Measurements from ENCODE around the gene CHPF2.
A peak's percentile ranks its signal among the peaks of the same experiment; 100 is the strongest.

The CHPF2 gene

DNA sequence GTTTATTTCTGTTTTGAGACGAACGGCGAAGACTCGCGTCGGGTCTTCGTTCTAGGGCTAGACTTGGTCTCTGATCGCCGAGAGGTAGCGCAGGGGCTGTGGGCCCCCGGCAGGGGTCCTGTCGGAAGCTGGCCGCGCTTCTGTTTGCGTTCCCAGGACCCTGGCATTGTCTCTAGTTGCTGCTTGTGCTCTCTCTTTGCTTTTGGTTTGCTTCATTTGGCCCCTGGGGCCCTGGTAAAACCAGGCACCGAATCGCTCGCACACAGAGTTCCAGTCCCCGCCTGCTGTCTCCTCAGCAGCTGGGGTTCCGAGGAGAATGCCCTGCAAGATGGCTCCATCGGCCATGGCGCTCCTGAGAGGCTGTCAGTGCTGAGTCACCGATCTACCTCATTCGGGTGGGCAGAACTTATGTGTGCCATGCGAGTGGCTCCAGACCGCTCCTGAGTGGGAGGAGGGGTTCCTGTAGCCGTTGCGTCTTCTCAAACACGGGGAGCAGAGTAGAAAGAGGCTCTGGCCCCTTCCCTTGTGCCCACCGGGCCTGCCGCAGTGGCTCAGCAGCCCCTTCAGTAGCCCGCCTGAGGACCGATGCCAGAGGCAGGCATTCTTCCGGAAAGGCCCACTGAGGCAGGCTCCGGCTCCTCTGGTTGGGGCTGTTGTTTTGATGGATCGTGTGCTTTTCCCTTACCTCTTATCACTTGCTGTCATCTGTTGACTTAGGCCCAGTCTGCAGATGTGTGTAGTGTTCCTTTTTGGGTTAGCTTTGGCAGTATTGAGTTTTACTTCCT, 826 bp downstream of the CHPF2 start:
- DNase-seq: peak; percentile 79 to 91 (median 85)

DNA sequence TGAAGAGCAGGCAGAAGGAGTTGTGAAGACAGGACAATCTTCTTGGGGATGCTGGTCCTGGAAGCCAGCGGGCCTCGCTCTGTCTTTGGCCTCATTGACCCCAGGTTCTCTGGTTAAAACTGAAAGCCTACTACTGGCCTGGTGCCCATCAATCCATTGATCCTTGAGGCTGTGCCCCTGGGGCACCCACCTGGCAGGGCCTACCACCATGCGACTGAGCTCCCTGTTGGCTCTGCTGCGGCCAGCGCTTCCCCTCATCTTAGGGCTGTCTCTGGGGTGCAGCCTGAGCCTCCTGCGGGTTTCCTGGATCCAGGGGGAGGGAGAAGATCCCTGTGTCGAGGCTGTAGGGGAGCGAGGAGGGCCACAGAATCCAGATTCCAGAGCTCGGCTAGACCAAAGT, 1.5 kb downstream of the CHPF2 start:
- no peak for DNase-seq

DNA sequence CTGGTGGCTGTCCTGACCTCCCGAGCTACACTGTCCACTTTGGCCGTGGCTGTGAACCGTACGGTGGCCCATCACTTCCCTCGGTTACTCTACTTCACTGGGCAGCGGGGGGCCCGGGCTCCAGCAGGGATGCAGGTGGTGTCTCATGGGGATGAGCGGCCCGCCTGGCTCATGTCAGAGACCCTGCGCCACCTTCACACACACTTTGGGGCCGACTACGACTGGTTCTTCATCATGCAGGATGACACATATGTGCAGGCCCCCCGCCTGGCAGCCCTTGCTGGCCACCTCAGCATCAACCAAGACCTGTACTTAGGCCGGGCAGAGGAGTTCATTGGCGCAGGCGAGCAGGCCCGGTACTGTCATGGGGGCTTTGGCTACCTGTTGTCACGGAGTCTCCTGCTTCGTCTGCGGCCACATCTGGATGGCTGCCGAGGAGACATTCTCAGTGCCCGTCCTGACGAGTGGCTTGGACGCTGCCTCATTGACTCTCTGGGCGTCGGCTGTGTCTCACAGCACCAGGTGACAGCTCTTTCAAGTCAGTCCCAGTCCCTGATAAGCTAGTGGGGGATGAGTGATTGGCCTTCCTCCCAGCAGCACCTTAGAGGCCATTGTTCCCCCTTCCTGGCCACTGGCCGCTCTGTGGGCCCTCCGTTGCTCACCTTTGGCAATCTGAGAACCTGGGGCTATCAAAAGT, 3.0 kb downstream of the CHPF2 start:
- no peak for DNase-seq

DNA sequence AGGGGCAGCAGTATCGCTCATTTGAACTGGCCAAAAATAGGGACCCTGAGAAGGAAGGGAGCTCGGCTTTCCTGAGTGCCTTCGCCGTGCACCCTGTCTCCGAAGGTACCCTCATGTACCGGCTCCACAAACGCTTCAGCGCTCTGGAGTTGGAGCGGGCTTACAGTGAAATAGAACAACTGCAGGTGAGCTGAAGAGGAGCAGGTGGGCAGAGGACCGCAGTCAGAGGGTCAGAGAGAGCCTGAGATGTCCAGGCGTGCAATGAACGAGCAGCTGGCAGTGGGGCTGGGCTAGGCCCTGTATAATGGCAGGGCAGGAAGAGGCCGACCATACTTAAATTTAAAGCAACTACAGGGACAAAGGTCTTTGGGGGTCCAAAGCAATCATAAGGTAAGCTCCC, 4.1 kb downstream of the CHPF2 start:
- no peak for DNase-seq

DNA sequence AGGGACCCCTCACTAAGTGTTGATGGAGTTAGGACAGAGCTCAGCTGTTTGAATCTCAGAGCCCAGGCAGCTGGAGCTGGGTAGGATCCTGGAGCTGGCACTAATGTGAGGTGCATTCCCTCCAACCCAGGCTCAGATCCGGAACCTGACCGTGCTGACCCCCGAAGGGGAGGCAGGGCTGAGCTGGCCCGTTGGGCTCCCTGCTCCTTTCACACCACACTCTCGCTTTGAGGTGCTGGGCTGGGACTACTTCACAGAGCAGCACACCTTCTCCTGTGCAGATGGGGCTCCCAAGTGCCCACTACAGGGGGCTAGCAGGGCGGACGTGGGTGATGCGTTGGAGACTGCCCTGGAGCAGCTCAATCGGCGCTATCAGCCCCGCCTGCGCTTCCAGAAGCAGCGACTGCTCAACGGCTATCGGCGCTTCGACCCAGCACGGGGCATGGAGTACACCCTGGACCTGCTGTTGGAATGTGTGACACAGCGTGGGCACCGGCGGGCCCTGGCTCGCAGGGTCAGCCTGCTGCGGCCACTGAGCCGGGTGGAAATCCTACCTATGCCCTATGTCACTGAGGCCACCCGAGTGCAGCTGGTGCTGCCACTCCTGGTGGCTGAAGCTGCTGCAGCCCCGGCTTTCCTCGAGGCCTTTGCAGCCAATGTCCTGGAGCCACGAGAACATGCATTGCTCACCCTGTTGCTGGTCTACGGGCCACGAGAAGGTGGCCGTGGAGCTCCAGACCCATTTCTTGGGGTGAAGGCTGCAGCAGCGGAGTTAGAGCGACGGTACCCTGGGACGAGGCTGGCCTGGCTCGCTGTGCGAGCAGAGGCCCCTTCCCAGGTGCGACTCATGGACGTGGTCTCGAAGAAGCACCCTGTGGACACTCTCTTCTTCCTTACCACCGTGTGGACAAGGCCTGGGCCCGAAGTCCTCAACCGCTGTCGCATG, 5.2 kb downstream of the CHPF2 start:
- DNase-seq: no peak

DNA sequence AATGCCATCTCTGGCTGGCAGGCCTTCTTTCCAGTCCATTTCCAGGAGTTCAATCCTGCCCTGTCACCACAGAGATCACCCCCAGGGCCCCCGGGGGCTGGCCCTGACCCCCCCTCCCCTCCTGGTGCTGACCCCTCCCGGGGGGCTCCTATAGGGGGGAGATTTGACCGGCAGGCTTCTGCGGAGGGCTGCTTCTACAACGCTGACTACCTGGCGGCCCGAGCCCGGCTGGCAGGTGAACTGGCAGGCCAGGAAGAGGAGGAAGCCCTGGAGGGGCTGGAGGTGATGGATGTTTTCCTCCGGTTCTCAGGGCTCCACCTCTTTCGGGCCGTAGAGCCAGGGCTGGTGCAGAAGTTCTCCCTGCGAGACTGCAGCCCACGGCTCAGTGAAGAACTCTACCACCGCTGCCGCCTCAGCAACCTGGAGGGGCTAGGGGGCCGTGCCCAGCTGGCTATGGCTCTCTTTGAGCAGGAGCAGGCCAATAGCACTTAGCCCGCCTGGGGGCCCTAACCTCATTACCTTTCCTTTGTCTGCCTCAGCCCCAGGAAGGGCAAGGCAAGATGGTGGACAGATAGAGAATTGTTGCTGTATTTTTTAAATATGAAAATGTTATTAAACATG, 6.0 kb downstream of the CHPF2 start:
- DNase-seq: no peak

DNA sequence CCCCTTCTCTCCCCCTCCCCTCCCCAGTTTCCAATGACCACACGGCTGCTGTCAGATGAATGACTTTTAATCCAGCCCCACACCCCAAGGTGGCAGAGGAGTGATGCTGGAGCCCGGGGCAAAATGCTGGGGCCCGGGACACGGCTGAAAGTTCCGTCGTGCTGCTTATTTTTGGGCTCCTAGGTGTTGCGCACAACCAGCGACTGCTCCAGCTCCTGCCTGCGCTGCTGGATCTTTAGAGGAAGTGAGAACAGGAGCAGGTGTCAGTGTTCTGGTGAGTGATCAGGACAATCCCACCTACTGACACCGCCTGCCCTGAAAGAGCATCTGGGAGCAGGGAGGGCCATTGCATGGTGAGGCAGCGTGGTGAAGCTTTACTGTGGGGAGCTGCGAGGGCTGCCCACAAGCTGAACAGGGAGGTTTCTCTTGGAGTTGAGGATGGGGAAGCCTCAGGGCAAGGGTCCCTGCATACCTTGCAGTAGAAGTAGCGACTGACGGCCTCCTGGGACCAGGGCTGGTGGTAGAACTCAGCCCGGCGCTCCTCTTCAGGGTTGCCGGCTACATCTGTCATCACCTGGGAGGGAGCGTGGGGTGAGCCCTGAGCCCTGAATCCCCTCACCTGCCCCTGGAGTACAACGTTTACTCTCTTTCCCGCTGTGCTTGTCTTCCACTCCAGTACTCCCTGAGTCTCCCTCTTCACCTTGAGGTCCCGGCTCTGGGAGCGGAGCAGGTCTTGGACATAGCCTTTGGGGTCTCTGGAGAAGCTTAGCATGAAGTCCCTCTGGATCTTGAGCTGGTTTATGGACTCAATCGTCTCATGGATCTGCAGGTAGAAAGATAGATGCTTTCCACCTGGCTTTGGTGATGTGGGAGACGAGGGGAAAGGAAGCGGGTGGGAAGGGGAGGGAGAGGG, 6.9 kb downstream of the CHPF2 start:
- no peak for DNase-seq

DNA sequence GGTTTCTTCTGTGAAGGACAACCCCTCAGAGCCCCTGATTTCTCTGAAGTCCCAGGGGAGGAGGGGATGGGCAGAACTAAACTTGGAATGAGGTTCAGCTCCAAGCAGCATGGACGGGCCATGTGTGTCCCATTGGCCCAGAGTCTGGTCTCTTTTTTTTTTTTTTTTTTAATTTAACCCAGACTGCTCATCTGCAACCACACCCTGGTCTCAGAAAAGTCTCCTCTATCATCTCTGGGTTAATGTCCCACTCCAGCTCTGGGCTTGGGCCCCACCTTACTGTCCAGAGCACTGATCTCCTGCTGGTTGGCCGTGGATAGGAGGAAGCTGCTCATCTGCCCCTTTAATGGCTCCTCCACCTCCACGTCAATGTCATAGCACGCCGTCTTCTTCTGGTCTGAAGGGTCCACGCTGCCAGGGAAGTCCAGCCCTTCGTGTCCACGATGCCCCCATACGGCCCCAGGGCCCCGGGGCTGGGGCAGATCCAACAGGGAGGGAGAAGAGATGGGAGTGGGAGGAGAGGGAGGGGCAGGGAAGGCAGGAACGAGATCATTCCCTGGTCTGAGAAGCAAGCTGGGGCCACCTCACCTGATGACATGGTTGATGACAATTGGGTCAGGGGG, 7.7 kb downstream of the CHPF2 start:
- no peak for DNase-seq

DNA sequence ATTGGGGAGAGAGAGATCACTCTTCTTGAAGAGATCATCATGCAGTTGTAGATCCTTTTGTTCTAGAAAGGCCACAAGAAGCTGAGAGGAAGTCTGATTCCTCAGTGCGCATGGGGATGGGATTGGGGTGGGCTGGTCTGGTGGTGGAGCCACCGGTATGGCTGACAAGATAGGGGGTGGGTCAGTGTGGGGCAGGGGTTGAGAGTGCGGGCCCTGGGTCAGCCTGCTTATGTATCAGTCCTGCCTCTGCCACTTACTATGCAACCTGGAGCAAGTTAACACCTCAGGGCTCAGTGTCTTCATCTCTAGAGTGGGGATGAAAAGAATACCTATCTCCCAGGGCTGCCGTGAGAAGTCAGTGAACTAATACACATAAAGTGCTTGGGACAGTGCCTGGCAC, 8.3 kb downstream of the CHPF2 start:
- DNase-seq: no peak

DNA sequence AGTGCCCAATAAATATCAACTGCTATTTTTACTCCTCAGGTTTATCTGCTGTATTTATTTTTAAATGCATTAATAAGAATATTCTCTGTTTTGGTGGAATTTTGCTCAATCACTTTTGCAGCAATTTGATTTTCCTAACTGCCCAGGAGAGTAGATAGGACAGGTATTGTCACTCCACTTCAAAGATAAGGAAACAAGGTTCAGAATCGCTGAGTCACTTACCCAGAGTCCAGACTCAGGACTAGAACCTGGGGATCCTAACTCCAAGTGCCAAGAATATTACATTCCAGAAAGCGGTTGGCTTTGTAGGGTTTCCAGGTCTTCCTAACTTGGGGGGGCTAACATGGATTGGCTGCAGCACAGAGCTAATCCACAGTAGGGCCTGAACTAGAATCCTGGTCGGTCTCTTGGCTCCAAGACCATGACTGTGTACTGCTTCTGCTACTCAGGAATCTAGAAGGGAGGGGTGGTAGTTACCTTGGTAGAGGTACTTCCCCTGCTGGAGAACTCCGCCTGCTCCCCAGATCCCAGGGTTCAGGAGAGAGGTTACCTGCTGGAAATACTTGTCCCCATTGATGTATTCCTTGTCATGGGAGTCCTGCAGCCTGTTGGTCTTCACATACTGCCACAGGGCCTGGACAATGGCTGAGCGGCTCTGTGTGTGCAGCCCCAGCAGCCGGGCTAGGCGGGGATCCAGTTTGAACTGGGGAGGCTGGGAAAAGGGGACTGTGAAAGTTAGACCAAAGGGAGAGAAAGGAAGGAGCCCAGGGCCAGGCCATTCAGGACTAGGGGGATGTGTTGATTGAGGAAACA, 8.9 kb downstream of the CHPF2 start:
- DNase-seq: no peak

DNA sequence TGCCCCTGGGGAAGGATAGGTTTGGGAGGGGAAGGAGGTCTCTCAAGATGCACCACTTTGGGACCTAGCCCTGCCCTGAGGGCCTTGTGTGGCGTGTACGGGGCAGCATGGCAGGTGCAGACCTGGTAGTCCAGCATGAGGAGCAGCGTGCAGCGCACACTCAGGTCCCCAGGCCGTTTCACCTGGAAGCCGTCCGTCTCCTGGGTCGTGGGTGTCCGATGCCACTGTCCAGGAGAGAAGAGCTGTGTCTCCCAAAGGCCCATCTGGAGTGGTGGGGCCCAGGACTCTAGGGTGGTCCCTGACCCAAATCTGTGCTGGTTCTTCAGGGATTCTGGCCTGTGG, 9.4 kb downstream of the CHPF2 start:
- no peak for DNase-seq

DNA sequence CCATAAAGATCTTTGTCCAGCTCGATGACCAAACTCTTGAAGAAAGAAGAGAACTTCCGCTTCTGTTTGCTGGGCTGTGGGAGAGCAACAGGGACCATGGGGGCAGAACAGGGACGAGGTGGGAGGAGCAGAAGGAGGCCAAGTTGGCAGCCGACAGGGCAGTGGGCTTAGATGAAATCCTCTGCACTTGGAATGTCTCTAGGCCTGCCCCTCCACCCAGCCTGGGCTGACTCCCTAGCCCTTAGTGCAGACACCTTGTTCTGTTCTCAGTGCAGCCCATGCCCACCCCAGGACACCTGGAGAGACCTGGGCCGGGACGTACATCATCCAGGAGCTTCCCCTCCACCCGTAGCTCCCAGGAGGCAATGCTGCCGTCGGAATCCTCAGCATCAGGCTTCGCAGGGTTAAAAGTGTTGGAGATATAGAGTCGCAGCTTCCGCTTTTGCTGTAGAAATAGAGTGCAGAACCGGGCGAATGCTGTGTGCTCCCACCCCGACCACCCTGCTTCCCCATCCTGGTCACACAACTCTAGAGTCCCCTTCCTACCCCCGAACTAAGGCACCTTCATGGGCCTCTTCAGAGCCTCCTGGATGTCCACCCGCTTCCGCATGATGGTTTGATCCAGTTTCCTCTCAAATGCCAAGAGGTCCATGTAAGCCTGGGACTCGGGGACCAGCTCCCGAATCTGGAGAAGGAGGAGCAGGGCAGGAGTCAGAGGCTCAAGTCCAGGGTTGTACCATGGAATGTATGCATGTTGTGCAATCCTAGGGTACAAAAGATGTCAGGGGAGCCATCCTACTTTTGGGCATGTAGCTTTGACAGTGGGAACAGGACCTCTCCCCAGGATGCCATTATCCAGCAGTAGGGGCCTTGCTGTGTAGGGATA, 10.1 kb downstream of the CHPF2 start:
- no peak for DNase-seq

DNA sequence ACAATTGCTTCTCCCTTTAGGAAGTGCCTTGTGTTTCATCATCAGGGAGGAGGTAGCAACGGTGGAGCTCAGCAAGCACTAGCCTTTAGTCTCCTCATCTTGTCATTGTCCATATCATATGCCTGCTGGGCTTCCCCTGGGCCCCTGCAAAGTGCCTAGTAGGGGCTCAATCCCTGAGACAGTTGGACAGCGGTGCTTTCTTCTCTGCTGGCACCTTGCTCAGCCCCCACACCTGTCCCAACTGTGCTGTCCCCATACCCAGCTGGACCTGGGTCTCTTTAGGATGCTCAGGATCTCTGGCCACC, 10.7 kb downstream of the CHPF2 start:
- DNase-seq: no peak

DNA sequence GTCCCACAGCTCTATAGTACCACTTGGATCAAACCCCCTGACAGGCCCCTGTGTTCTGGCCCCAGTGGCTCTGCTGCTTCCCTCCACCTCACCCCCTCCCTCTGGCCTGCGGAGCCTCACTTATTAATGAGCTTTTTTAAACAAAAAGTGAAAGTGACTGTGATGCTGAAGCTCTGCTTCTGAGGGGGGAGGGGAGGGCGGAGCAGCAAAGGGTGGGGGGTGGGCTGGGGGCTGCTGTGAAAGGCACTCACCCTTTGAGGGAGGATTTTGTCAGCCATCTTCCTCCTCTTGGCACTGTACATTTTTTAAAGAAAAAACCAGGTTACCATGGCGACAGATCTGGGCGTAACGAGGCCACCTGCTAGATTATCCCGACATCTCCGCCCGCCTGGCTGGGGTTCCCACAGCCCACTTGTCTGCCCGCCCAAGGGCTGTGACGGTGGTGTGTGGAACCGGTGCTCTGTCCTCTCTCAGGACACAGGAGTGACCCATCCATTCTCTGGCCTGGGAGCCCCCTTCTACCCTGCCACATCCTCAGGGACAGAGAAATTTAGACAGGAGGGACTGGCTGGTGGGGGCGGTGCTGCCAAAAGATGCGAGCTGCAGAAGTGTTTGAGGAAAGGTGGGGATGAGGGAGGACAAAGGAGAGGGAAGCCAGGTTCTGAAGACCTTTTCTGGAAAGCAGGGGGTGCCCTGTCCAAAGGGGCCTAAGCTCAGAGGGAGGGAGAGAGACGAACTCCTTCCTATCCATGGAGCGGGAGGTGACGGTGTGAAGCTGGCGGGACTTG, 11.3 kb downstream of the CHPF2 start:
- no peak for DNase-seq

DNA sequence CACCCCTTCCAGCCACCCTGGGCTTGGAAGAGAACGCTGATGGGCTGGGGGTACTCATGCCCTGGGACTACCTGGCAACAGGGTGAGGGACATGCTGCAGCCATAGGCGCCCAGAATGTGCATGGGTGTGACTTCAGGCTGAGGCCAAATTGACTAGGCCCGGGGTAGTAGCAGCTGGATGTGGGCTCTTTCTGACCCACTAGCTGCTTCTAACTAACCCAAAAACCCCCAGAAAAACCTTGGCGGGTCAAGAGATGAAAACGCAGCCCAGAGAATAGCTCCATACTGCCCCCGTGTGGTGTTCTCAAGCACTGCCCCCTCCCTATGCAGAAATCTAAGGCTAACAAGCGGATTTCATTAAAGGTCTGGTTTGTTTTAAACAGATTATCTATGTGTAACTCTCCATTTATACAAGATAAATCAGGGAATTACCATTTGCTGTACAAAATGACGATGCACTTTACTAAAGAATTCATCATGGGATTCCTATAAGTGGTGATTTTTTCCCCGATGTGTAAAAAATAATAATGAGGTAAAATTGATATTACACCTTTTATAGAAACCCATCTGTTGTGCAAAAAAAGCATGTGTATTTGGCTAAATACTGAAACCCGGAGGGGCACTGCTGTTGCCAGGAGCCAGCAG, 12.0 kb downstream of the CHPF2 start:
- DNase-seq: peak; percentile 59 to 78 (median 74)

DNA sequence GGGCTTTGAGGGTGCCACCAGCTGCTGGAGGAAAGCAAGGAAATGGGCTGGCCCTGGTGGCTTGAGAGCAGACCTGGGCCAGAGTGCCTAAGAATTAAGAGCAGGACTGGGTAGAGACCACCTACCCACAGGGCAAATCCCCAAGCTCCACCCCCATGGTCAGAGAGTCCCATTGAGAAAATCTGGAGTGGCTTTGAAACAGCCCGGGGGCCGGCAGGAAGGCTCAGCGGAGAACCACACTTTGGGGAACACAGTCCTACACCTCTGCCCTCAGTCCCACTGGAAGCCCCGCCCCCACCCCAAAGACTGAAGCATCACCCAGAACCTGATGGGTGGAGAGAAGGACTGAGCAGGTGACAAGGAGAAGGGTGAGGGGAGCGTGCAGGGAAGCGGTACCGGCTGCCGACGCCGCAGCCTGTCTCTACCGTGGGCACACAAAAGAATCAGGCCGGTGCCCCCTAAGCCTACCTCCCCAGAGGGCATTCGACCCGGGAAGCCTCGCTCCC, 12.6 kb downstream of the CHPF2 start:
- DNase-seq: no peak

DNA sequence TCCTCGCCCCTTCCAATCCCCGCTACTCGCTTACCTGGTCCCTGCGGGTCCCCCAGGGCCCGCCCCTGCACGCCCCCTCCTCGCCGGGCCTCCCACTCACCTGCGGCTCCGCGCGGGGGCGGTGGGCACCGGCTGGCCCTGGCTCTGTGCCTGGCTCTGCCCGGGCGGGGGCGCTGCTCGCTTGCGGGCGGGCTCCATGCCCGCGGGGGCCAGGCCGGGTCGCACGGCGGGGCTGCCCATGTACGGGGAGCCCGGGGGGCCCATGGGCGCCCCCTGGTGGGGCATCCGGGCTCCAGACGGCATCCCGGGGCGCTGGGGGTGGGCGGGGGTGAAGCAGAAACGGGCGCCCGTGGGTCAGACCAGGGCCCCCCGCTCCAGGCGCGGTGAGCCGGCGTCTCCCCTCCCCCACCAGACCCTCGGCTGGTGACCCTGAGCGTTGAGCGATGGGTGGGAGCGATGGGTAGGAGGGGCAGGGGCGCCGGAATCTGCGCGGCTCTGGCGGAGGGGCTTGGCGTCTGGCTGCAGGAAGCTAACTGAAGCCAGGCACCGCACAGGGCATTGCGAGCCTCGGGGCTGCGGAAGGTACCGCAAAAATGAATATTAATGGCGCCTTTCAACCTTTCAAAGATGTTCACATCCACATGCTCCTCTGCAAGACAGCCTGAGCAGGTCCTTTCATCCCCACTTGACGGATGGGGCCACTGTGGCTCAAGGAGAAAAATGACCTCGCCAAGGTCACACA, 13.2 kb downstream of the CHPF2 start:
- DNase-seq: peak; percentile 44 to 78 (median 58)
